GM19455 (cell line): ENCODE data around the gene PGAP6.
"Not testable (repeated sequence)": the region's sequence is repeated elsewhere in the genome, so short reads cannot be mapped to it uniquely, and the experiment has no call there.

Experiments
- ATAC-seq: cut with Tn5 transposase; IDR thresholded peaks from one replicate; pipeline ENCODE4 v1.9.1; 2021; ENCODE audit not compliant: unreplicated experiment

The PGAP6 gene

GRCh38 chr16:331181-331814 lies 50.5 kb downstream of the PGAP6 start:
- not testable (repeated sequence) for ATAC-seq

DNA sequence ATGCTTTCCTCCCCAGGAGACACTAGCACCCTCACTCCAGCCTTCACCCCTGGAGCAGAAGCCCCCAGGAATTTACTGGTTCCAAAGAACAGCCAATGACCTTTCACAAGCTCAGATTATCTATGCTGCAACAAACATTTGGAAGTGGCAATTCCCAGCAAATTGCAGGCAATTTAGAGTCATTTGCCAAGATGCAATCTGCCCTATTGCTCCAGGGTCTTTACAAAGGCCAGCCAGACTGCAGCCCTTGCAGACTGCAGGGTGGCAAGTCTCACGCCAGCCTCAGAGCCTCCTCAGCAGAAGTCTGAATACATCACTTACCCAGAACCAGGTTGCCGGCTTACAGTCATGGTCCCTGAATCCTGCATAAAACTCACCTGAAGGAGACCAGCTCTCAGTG lies 51.0 kb downstream of the PGAP6 start:
- no peak for ATAC-seq

DNA sequence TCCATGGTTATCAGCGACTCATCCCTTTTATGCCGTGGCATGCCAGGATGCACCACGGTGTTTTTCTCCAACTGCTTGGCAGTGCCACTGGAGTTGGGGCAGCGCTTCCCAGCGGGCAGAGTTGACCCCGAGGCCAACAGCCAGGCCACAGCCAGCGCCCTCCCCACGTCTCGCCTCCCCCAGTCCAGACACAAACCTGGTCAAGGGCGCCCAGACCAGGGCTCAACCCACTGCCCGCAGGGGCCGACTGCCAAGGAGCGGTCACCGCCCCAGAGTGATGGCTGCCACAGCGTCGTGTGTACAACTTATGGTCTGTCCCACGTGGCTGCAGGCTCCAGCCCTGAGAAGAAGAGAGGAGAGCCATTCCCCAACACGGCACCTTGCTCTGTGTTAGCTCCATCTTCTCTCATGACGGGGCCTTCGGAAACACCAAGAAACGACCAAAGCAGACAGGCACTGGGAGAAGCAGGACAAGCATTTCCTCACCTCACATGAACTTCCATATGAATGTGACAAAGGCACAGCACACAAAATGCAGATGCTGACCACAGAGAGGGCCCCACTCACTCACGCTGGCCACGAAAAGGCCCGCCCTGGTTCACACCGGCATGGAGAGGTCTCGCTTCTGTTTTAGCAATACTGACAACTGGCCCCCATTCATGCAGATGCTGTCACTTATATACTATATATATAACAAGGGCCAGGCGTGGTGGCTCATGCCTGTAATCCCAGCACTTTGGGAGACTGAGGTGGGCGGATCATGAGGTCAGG lies 56.2 kb downstream of the PGAP6 start:
- ATAC-seq: no peak

GRCh38 chr16:324451-325334 lies 57.1 kb downstream of the PGAP6 start:
- ATAC-seq: no peak

DNA sequence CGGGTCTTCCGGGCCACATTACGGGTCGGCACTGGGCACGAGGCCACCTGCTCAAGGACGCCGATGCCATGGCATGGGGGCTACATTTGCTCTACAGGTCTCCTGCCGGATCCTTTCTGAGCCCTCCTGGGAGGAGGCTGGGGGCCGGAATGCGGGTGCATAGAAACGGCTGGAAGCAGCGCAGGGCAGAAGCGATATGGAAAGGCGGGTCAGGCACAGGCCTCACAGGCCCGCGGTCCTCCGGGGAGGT lies 57.7 kb downstream of the PGAP6 start:
- ATAC-seq: no peak

DNA sequence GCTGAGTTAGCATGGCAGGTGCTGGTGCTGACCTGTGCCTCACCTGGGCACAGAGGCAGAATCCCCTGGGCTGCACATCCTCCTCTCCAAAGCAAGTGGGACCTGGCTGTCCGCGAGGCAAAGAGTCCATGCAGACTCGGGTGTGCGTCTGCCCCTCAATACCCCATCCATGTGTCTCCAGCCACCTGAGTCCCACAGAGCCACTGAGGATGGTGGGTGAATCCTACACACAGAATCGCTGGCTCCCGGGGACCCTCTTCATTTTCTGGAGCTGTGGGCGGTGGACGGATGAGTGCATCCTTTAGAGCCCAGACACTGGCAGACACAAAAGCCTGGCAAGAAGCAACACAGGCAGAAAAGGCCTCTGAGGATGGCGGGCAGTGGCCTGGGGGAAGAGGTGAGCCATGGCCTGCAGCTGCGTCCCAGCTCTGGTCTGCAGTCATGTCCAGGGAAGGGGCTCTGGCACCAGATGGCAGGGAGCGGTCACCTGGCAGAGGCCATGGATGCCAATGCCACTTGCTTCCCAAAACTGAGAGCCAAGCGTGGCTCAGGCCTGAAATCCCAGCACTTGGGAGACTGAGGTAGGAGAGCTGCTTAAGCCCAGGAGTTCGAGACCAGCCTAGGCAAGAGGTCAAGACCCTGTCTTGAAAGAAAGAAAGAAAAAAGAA lies 59.2 kb downstream of the PGAP6 start:
- no peak for ATAC-seq

GRCh38 chr16:321532-321931 lies 60.2 kb downstream of the PGAP6 start:
- ATAC-seq: no peak
